OCI-LY1 (cell line): ENCODE results near the gene PPP1R1B.

Experiments
- EZH2 ChIP-seq: fragments of 200-600 bp; sonication (generic), shearing (Covaris generic); IDR thresholded peaks from 2 replicates; pipeline ENCODE4 v1.8.0; 2017; ENCODE audit warnings: borderline replicate concordance, mixed run types, mild to moderate bottlenecking, antibody characterized with exemption, low read length, moderate library complexity, mixed read lengths
- TF ChIP-seq, protein P1 (sequence below): fragments of 200-600 bp; sonication (generic), shearing (Covaris generic); IDR thresholded peaks from 2 replicates; pipeline ENCODE4 v1.5.1; 2017; ENCODE audit warnings: mild to moderate bottlenecking, antibody characterized with exemption, low read length, moderate library complexity, mixed read lengths

DNA sequence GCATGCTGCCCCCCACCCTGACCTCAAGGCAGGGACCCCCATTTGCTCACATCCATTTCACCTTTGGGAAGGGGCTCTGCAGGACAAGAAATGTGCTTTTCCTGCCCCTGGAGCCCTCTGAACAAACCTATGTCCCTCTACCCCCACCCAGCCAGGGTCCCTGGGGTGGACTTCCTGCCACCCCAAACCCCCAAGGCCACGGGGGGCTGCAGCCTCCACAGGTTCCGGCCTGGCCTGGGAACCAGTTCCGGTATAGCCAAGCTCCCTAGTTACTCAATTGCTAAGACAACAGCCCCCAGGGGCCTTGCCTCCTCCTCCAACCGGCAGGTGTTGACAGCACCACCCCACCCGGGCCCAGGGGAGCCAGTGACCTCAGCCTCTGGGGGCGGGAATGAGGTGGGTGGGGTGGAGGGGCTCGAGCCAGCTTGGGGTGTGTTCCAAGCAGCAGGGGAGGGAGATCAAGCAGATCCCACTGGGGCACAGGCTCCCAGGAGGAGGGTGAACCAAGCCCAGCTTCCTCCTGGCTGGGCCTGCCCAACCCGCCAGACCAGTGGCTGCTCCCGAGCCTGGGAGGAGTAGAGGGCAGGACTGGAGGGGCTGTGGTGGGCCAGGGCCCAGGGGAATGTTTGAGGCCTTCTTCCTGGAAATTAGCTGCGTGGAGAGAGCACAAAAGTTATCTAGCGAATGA lies 48.1 kb downstream of the PPP1R1B start:
- no peak for TF ChIP-seq EZH2
- TF ChIP-seq, protein P1, sequence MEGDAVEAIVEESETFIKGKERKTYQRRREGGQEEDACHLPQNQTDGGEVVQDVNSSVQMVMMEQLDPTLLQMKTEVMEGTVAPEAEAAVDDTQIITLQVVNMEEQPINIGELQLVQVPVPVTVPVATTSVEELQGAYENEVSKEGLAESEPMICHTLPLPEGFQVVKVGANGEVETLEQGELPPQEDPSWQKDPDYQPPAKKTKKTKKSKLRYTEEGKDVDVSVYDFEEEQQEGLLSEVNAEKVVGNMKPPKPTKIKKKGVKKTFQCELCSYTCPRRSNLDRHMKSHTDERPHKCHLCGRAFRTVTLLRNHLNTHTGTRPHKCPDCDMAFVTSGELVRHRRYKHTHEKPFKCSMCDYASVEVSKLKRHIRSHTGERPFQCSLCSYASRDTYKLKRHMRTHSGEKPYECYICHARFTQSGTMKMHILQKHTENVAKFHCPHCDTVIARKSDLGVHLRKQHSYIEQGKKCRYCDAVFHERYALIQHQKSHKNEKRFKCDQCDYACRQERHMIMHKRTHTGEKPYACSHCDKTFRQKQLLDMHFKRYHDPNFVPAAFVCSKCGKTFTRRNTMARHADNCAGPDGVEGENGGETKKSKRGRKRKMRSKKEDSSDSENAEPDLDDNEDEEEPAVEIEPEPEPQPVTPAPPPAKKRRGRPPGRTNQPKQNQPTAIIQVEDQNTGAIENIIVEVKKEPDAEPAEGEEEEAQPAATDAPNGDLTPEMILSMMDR, result no peak
